Measurements from ENCODE around the gene BATF2. TPM values are rescaled to one million over a fixed set of nuclear protein-coding genes. Genes with fewer than 3 reads are reported as not detected.

BATF2 gene
- total and polyA plus RNA-seq, 10 of the 15 experiments (the other 5 are each of a cell fraction or from before 2014, with no cell fraction given) = 0.18 to 1.1 (median 0.38) TPM; not detected in 1

GRCh38 chr11:64998690-64999431 is 2.1 kb upstream of the BATF2 start:
- intact Hi-C loops (cut with micrococcal nuclease; ENCODE audit: unreplicated experiment) (no loop called here), in situ Hi-C loops (cut with MboI) (no loop called here)
- Histone ChIP-seq H3K36me3 (ENCODE audit: control insufficient read depth in 2 of 2, insufficient read depth in 2 of 2, low read length in 1 of 2) (no peaks in the 10 kb centered on the region), H3K4me2 (ENCODE audit: control insufficient read depth, insufficient read depth) (no peak overlapping the region), H2AFZ (ENCODE audit: control insufficient read depth, low read depth, low read length) (no peak overlapping the region), H3K4me1 (ENCODE audit: control insufficient read depth, insufficient read depth, low read length) (peaks cover 8% of the 10 kb centered on the region), H3K79me2 (ENCODE audit: control insufficient read depth, insufficient read depth, low read length) (no peaks in the 10 kb centered on the region), H4K20me1 (ENCODE audit: control insufficient read depth, insufficient read depth) (no peaks in the 10 kb centered on the region), H3K27ac (ENCODE audit: control insufficient read depth, insufficient read depth) (no peak overlapping the region), H3K9ac (ENCODE audit: control insufficient read depth, insufficient read depth, low read length) (no peak overlapping the region), H3K9me3 (replicated peaks; ENCODE audit: control insufficient read depth, insufficient read depth, low read length) (no peaks in the 10 kb centered on the region), H3K27me3 (replicated peaks in 1 of 2; ENCODE audit: control insufficient read depth in 2 of 2, insufficient read depth in 2 of 2, low read length in 1 of 2) (no peaks in the 10 kb centered on the region; a peak in 1 of 4 replicates), H3K4me3 (no peak overlapping the region)
- ChIA-PET CTCF (interaction anchor here (1.0 to 3.9 kb wide), 4 partner anchors 15 to 150 kb away, joined by 3 to 20 read pairs (median 4); partner anchors contain the start of gene ARL2), POLR2A (interaction anchor here (0.7 to 1.9 kb wide), 3 partner anchors 114 to 143 kb away, joined by 3 to 5 read pairs (median 3); partner anchors contain the start of genes FAU and MRPL49), SMC1A (ENCODE audit: uncharacterized antibody, unreplicated experiment) (interaction anchor here (1.3 kb wide), 1 partner anchor 13 kb away, joined by 4 read pairs; no protein-coding TSS in a partner anchor), RAD21 (ENCODE audit: unreplicated experiment) (interaction anchor here (3.0 kb wide), 1 partner anchor 150 kb away, joined by 19 read pairs; no protein-coding TSS in a partner anchor)
- DNase-seq (ENCODE audit: low read depth, low spot score) (no peak), FAIRE-seq (no peak), ATAC-seq (no peak)
- WGBS (ENCODE audit: insufficient coverage, insufficient replicate concordance, low lambda C conversion rate, missing lambda C conversion rate) = 37% methylated on average over 9 of the region's 9 CpGs
- BruUV-seq (replicated peaks) = no TSS peak
- TF ChIP-seq BCL3 (IDR thresholded peaks at IDR 0.05; ENCODE audit: borderline replicate concordance, insufficient read depth, low read depth, low read length, poor library complexity, severe bottlenecking) (no peak), ESRRA (IDR thresholded peaks at IDR 0.05; ENCODE audit: low read length) (no peak), CEBPB (IDR thresholded peaks at IDR 0.05; ENCODE audit: borderline replicate concordance in 1 of 2, low read depth in 2 of 2, low read length in 2 of 2) (no peak), ZSCAN29 (IDR thresholded peaks at IDR 0.05) (no peak), HDAC2 (IDR thresholded peaks at IDR 0.05) (no peak), NFYA (IDR thresholded peaks at IDR 0.05; ENCODE audit: borderline replicate concordance, low read depth, low read length) (no peak), KDM1A (IDR thresholded peaks at IDR 0.05; ENCODE audit: borderline replicate concordance) (no peak), SRF (IDR thresholded peaks at IDR 0.05; ENCODE audit: low read depth in 2 of 2, low read length in 2 of 2) (no peak), FOXK2 (IDR thresholded peaks at IDR 0.05) (no peak)
- TF ChIP-seq, protein P1, sequence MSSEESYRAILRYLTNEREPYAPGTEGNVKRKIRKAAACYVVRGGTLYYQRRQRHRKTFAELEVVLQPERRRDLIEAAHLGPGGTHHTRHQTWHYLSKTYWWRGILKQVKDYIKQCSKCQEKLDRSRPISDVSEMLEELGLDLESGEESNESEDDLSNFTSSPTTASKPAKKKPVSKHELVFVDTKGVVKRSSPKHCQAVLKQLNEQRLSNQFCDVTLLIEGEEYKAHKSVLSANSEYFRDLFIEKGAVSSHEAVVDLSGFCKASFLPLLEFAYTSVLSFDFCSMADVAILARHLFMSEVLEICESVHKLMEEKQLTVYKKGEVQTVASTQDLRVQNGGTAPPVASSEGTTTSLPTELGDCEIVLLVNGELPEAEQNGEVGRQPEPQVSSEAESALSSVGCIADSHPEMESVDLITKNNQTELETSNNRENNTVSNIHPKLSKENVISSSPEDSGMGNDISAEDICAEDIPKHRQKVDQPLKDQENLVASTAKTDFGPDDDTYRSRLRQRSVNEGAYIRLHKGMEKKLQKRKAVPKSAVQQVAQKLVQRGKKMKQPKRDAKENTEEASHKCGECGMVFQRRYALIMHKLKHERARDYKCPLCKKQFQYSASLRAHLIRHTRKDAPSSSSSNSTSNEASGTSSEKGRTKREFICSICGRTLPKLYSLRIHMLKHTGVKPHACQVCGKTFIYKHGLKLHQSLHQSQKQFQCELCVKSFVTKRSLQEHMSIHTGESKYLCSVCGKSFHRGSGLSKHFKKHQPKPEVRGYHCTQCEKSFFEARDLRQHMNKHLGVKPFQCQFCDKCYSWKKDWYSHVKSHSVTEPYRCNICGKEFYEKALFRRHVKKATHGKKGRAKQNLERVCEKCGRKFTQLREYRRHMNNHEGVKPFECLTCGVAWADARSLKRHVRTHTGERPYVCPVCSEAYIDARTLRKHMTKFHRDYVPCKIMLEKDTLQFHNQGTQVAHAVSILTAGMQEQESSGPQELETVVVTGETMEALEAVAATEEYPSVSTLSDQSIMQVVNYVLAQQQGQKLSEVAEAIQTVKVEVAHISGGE (CRISPR knock-in tag; IDR thresholded peaks at IDR 0.05) = no peak
- TF ChIP-seq, protein P2, sequence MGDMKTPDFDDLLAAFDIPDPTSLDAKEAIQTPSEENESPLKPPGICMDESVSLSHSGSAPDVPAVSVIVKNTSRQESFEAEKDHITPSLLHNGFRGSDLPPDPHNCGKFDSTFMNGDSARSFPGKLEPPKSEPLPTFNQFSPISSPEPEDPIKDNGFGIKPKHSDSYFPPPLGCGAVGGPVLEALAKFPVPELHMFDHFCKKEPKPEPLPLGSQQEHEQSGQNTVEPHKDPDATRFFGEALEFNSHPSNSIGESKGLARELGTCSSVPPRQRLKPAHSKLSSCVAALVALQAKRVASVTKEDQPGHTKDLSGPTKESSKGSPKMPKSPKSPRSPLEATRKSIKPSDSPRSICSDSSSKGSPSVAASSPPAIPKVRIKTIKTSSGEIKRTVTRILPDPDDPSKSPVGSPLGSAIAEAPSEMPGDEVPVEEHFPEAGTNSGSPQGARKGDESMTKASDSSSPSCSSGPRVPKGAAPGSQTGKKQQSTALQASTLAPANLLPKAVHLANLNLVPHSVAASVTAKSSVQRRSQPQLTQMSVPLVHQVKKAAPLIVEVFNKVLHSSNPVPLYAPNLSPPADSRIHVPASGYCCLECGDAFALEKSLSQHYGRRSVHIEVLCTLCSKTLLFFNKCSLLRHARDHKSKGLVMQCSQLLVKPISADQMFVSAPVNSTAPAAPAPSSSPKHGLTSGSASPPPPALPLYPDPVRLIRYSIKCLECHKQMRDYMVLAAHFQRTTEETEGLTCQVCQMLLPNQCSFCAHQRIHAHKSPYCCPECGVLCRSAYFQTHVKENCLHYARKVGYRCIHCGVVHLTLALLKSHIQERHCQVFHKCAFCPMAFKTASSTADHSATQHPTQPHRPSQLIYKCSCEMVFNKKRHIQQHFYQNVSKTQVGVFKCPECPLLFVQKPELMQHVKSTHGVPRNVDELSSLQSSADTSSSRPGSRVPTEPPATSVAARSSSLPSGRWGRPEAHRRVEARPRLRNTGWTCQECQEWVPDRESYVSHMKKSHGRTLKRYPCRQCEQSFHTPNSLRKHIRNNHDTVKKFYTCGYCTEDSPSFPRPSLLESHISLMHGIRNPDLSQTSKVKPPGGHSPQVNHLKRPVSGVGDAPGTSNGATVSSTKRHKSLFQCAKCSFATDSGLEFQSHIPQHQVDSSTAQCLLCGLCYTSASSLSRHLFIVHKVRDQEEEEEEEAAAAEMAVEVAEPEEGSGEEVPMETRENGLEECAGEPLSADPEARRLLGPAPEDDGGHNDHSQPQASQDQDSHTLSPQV (IDR thresholded peaks at IDR 0.05) = no peak
- TF ChIP-seq, protein P3, sequence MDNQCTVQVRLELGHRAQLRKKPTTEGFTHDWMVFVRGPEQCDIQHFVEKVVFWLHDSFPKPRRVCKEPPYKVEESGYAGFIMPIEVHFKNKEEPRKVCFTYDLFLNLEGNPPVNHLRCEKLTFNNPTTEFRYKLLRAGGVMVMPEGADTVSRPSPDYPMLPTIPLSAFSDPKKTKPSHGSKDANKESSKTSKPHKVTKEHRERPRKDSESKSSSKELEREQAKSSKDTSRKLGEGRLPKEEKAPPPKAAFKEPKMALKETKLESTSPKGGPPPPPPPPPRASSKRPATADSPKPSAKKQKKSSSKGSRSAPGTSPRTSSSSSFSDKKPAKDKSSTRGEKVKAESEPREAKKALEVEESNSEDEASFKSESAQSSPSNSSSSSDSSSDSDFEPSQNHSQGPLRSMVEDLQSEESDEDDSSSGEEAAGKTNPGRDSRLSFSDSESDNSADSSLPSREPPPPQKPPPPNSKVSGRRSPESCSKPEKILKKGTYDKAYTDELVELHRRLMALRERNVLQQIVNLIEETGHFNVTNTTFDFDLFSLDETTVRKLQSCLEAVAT (IDR thresholded peaks at IDR 0.05) = no peak
